HG03571 (cell line): ENCODE data around the gene TIPARP.

Source experiments
- ATAC-seq: cut with Tn5 transposase; IDR thresholded peaks from one replicate; pipeline ENCODE4 v1.9.1; 2021; ENCODE audit not compliant: unreplicated experiment

TIPARP gene

GRCh38 chr3:156674911-156675829 lies 780 bp downstream of the TIPARP start:
- no peak for ATAC-seq

DNA sequence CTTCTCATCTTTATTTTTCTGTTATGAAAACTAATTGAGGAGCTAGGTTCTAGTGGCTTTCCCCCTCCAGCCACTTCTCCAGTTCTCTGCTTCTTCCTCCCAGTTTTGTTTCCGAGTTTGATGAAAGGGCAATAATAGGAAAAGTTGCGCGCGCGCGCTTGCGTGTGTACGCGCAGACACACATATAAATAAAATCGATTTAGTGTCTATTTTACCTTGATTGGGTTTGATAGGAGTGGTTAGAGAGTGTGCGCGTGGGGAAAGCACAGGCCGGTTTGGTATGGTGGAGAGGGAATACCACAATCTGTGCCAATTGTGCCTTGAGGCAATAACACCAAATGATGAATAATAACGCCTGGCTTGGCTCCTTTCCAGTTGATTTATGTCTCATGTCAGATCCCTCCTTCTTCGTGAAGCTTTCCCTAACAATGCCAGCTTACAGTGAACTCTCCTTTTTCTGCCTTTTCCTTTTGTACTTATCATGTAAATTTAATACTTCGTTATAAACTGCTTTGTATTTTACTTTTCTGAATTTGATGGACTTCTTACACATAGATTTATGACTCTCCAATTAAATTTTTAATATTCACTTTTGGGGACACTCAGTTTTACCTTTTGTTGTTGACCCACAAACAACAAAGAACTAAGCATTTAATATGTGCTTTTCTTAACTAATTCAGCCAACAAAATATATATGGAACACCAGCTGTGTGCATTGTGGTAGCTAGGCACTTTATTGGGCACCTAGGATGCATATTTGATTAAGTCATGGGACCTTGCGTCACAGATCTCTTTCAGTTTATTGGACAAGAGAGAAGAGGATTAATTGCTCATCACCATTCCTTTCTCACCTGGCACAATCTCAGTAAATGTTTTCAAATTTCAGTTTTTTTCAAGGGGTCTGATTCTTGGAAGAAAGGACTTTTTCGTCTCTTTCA lies 1.7 kb downstream of the TIPARP start:
- ATAC-seq: no peak

DNA sequence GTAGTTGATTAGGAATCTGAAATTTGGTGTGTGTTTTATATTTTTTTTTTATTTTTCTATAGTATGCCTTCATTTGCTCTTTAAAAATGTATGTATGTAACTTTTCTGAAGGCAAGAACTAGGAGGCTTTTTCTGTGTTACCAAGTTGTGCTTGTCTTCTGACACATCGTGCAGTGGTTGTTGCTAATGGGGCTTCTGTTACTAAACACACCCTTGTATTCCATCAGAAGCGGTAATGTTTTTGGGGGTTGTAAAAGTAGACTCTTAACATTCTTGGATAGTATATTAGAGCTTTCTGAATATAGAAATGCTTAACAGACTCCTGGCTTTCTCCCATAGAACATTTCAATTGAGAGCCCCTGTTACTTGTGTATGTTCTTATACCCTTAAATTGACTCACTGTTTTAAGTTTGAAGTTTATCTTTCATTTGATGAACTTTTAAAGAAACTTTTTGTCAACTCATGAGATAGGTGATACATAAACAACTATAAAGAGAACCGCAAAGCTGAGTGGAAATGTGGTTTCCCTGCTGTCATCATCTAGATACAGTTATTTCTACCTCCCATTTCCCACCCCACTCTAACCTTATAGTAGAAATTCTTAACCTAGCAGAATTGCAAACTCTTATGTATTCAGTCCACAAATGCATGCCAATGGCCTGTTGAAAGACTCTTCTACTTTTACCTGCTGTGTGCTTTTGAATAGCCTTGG lies 2.5 kb downstream of the TIPARP start:
- no peak for ATAC-seq

- ATAC-seq: no peak
Observed at GRCh38 chr3:156677536-156677935, 3.1 kb downstream of the TIPARP start.

DNA sequence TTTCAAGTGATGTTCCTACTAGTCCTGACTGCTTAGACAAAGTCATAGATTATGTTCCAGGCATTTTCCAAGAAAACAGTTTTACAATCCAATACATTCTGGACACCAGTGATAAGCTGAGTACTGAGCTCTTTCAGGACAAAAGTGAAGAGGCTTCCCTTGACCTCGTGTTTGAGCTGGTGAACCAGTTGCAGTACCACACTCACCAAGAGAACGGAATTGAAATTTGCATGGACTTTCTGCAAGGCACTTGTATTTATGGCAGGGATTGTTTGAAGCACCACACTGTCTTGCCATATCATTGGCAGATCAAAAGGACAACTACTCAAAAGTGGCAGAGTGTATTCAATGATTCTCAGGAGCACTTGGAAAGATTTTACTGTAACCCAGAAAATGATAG lies 3.8 kb downstream of the TIPARP start:
- no peak for ATAC-seq

GRCh38 chr3:156680243-156680914 lies 6.0 kb downstream of the TIPARP start:
- ATAC-seq: no peak

GRCh38 chr3:156681002-156681401 lies 6.6 kb downstream of the TIPARP start:
- peak; percentile 65 for ATAC-seq

DNA sequence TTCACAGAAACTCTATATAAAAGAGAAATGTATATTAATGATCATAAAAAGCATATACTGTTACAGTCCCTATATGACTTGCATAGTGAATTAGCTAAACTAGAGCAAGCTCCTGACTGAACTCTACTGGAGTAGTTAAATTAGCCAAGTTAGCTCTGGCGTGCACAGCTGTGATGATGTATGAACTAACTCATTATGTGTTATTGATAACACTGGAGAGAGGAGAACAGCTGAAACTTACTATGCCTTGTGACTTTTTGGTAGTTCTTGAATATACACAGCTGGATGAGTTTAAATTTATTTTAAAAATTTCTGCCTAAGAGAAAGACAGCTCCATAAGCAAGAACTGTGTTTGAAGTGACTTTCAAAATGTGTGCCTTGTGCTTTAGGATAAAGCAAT lies 8.1 kb downstream of the TIPARP start:
- no peak for ATAC-seq

DNA sequence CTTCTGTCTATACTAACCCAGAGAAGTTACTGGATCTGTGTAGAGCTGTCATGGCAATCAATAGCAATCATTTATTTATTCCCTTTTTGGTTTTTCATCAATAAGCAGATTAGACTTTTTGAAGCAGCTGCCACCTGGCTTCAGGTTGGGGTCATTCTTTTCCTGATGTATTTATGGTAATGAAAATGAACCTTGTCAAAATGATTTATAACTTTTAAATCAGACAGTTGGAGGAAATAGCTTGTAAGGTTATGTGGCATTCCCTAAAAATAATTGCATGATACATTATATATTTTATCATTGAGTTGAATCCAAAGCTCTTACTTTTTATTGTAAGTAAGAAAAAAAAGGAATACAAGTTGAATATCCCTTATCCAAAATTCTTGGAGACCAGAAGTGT lies 8.6 kb downstream of the TIPARP start:
- ATAC-seq: no peak

- ATAC-seq: no peak
Observed at GRCh38 chr3:156685198-156685597, 10.8 kb downstream of the TIPARP start.

DNA sequence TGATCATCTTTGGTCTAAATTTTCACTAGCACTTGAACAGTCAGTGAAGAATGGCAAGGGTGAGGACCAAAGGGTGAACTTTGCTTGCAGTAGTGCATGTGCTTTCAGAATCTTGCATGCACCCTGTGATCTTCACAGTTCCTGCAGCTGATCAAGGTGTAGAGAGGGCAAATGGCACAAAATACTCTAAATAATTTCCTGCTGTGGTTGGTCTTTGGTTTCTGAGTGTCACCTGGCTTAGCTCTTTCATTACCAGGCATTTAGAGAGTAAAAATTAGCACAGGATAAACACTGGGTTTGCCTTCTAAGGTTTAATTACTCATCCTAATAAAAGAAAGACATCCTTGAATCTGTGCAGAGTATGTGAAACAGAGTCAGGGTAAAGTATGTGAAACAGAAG lies 11.4 kb downstream of the TIPARP start:
- no peak for ATAC-seq

- no peak for ATAC-seq
Observed at GRCh38 chr3:156687023-156687422, 12.6 kb downstream of the TIPARP start.

GRCh38 chr3:156688632-156689452 lies 14.5 kb downstream of the TIPARP start:
- ATAC-seq: no peak

GRCh38 chr3:156689608-156690007 lies 15.2 kb downstream of the TIPARP start:
- no peak for ATAC-seq

- ATAC-seq: no peak
Observed at GRCh38 chr3:156691920-156692319, 17.5 kb downstream of the TIPARP start.

DNA sequence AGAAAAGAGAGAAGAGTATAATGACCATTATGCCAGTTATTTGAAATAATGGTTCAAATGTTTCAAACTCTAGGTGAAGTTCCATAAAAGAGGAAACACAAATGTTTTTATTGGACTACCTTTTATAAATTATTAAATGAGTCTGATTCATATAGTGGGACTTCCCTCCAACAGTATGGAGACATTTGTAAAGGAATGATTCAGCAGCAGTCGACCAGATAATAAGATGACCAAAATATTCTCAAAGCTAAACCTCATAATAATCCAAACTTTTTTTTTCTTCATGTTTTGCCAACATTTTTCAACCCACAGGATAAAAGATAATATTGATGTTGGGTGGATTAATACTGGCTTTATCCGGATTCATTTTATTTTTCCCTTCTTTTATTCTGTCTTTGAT lies 18.8 kb downstream of the TIPARP start:
- ATAC-seq: no peak

DNA sequence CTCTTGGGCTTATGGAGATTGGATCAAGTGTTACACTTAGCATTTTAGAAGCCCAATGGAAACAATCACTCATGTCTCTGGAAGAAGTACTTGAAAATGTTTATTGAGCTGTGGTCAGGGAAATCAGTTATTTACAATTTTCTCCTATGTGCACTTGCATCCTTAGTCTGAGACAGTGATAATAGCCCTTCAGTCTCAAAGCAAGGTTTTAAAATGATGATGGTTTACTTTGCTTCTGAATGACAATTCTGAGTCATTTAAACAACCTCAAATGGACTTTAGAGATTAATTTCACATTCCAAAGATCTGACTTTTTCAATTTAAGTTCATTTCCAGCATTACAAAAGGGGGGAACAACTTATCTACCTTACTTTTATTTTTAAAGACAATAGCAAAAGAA lies 20.1 kb downstream of the TIPARP start:
- ATAC-seq: no peak

DNA sequence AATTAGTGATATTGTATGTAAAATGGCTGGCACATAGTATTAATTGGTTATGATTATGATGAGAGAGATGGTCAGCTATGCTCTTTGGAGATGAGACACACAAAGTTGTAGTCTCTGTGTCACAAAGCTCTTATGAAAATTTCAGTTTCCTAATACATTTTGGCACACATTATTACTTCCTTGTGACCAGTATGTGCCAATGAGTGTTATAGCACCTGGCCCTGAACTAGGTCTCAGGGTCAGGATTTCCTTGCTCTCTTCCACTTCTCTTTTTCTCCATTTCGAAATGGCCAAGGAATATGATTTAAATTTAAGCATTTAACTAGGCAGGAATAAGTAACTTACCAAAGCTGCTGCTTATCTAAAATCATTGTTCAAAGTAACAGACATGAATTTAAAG lies 28.0 kb downstream of the TIPARP start:
- ATAC-seq: no peak

GRCh38 chr3:156704370-156705036 lies 30.1 kb downstream of the TIPARP start:
- no peak for ATAC-seq
